Astrocyte (in vitro differentiated cells and primary cell): ENCODE data around the gene UMODL1.

Experiments used
- CTCF ChIP-seq: IDR thresholded peaks from 2 replicates; pipeline ENCODE4 v1.5.1; 2011; ENCODE audit warnings: low read depth, mild to moderate bottlenecking, inconsistent platforms, low read length, moderate library complexity; ENCODE audit not compliant: insufficient read depth
- EZH2 ChIP-seq: IDR thresholded peaks from 2 replicates; pipeline ENCODE4 v1.6.1; 2012; ENCODE audit warnings: mild to moderate bottlenecking, low read length, inconsistent platforms; ENCODE audit not compliant: insufficient read depth

- no peak for TF ChIP-seq CTCF
- no peak for TF ChIP-seq EZH2
These were observed 49.9 kb downstream of the UMODL1 start for GRCh38 chr21:42120903-42121535.
